PC-9 (cell line): ENCODE results near the gene TGM2. TPM values are rescaled to one million over a fixed set of nuclear protein-coding genes. Genes with fewer than 3 reads are reported as not detected.
A peak's percentile ranks its signal among the peaks of the same experiment; 100 is the strongest.

Experiments
- Bru-seq: library from RNA; stranded (reverse); fragments of 400-500 nt; gene quantifications from one replicate; lab custom pipeline; 2021; lab: Mats Ljungman, UMichigan
- BruChase-seq, 2 experiments: library from RNA; stranded (reverse); fragments of 400-500 nt; gene quantifications; one replicate each; lab custom pipeline; 2021; lab: Mats Ljungman, UMichigan
- BruUV-seq: library from RNA; stranded (reverse); fragments of 400-500 nt; replicated peaks from 2 replicates; lab custom pipeline; 2021; lab: Mats Ljungman, UMichigan
- CTCF ChIA-PET: fragments of 300-600 bp; sonication (Branson Sonifier 250); formaldehyde crosslinking; loops from one replicate; lab custom pipeline; 2022; ENCODE audit warnings: antibody characterized with exemption; lab: Charles Lee
- POLR2A ChIA-PET: fragments of 300-600 bp; sonication (Branson Sonifier 250); formaldehyde crosslinking; loops from one replicate; lab custom pipeline; 2022; ENCODE audit warnings: antibody characterized with exemption; ENCODE audit not compliant: unreplicated experiment; lab: Charles Lee
- DNase-seq, 2 experiments: peaks; one replicate each; pipeline versions ENCODE4 v3.0.0 to v3.0.0-alpha.2; 2015 to 2022; ENCODE audit warnings: mixed read lengths in 1 of 2
- H2AFZ ChIP-seq: fragments of 200-600 bp; sonication (generic); 2 replicates; pipeline ENCODE4 v1.8.1; 2017; ENCODE audit warnings: antibody characterized with exemption
- H3F3A ChIP-seq: fragments of 200-600 bp; sonication (generic); 2 replicates; pipeline ENCODE4 v1.8.1; 2017; ENCODE audit warnings: antibody characterized with exemption, mild to moderate bottlenecking, low read depth; ENCODE audit not compliant: insufficient read depth
- H3K27ac ChIP-seq: fragments of 200-600 bp; sonication (generic); 2 replicates; pipeline ENCODE4 v1.6.1; 2016; ENCODE audit warnings: mixed run types
- H3K27me3 ChIP-seq: fragments of 200-600 bp; sonication (generic); 2 replicates; pipeline ENCODE4 v1.6.1; 2016; ENCODE audit warnings: low read depth, mixed run types; ENCODE audit not compliant: insufficient read depth
- H3K36me3 ChIP-seq: fragments of 200-600 bp; sonication (generic); 2 replicates; pipeline ENCODE4 v1.6.1; 2016; ENCODE audit warnings: low read depth, mixed run types
- H3K4me1 ChIP-seq: fragments of 200-600 bp; sonication (generic); replicated peaks from 2 replicates; pipeline ENCODE4 v1.6.1; 2016; ENCODE audit warnings: mixed run types; ENCODE audit not compliant: insufficient read depth
- H3K4me2 ChIP-seq: fragments of 200-600 bp; sonication (generic); 2 replicates; pipeline ENCODE4 v1.6.1; 2017; ENCODE audit warnings: mixed run types
- H3K4me3 ChIP-seq: fragments of 200-600 bp; sonication (generic); 2 replicates; pipeline ENCODE4 v1.6.1; 2016; ENCODE audit warnings: mixed run types
- H3K79me2 ChIP-seq: fragments of 200-600 bp; sonication (generic); 2 replicates; pipeline ENCODE4 v1.6.1; 2017; ENCODE audit warnings: low read depth, mixed run types
- H3K9me2 ChIP-seq: fragments of 200-600 bp; sonication (generic); 2 replicates; pipeline ENCODE4 v1.8.1; 2017; ENCODE audit warnings: mild to moderate bottlenecking; ENCODE audit not compliant: insufficient read depth
- H3K9me3 ChIP-seq: fragments of 200-600 bp; sonication (generic); 2 replicates; pipeline ENCODE4 v1.8.1; 2016; ENCODE audit warnings: low read depth; ENCODE audit not compliant: insufficient read depth
- H4K20me1 ChIP-seq: fragments of 200-600 bp; sonication (generic); 2 replicates; pipeline ENCODE4 v1.8.1; 2017; ENCODE audit not compliant: insufficient read depth
- CTCF ChIP-seq: fragments of 200-600 bp; sonication (generic); conservative IDR thresholded peaks from 2 replicates; pipeline ENCODE4 v1.6.1; 2017; ENCODE audit warnings: mixed run types, antibody characterized with exemption, mild to moderate bottlenecking, moderate library complexity
- EZH2 ChIP-seq: fragments of 200-600 bp; sonication (generic); IDR thresholded peaks from 2 replicates; pipeline ENCODE4 v1.8.0; 2017; ENCODE audit warnings: antibody characterized with exemption, low read depth
- intact Hi-C: fragments of 100-400 bp; cut with micrococcal nuclease; formaldehyde crosslinking; loops from one replicate; pipeline ENCODE4 v1.10.0; 2022; ENCODE audit not compliant: unreplicated experiment
- long read RNA-seq: library from polyadenylated mRNA; stranded (forward); transcript quantifications from one replicate; pipeline ENCODE4 v2.0.0, GENCODE V29; 2022
- total RNA-seq: library from RNA; stranded (reverse); gene quantifications from 2 replicates; pipeline ENCODE4 v1.2.3, GENCODE V29; 2021

Gene TGM2
- 286 and 333 TPM in 2 replicates for total RNA-seq
- percentile 90 among the genes with signal in this experiment for Bru-seq, nascent RNA
- BruChase-seq, experiment 1, labeled RNA remaining after a 2-hour chase, result percentile 86 among the genes with signal in this experiment
- BruChase-seq, experiment 2, labeled RNA remaining after a 6-hour chase, result percentile 96 among the genes with signal in this experiment
- long read RNA-seq, full-length matches to known transcripts, result 211 of 627 reads
- long read RNA-seq, partial matches to known transcripts, result 149 of 627 reads
- long read RNA-seq, other reads (novel, unspliced or antisense), result 267 of 627 reads

DNA sequence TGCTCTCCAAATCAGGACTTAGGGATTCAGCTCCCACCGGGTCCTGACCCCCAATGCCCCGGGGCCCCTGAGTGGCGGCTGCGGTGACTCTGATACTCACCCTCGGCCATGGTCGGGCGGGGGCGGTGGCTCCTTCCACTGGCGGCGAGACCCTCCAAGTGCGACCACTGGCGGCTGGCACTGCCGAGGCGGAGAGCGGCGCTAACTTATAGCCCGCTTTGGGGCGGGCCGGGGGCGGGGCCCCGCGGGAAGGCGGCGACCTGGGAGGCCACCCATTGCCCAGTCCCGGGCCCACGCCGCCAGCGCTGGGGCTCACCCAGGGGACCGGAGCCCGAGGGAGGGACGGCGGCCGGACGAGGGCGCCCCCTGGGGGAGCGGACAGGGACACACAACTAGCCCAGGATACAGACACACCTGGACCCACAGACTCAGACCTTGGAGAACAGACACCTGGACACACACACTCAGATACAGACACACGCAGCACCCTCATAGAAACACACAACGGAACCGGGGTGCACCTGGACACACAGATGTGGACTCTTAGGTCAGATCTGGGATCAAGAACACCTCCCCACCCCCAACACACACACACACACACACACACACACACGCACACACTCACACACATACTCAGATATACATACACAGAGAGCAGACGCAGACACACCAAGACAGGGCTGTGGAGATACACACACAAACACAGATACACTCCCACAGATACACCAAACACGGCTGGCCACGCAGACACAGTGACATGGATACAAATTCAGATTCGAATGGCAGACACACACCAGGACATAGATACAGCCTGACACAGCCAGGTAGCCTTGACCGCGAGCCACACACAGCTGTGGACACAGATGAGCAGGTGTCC lies at the start of gene TGM2:
Gene TGM2 (minus strand): TSS at position 182 of the 877 bp plus-strand sequence. CDS start 72 bp downstream, at position 110.
- H3K79me2 ChIP-seq, result peaks cover 53% of the 10 kb centered on the region
- ChIA-PET POLR2A (interaction anchor here (0.6 kb wide), 2 partner anchors 92 to 451 kb away, joined by 3 read pairs; no protein-coding TSS in a partner anchor), CTCF (interaction anchor here (1.0 to 2.5 kb wide), 3 partner anchors 47 to 92 kb away, joined by 6 to 14 read pairs (median 9); no protein-coding TSS in a partner anchor)
- H3K36me3 ChIP-seq, result peaks cover 40% of the 10 kb centered on the region
- BruUV-seq, result no TSS peak
- peaks cover 70% of the 10 kb centered on the region for H3F3A ChIP-seq
- no peak within 1 kb of the TSS for H2AFZ ChIP-seq
- H3K9me2 ChIP-seq, result no peaks in the 10 kb centered on the region
- intact Hi-C loops, result loop anchor here (1.0 to 10.0 kb wide), 9 partner anchors 31 to 601 kb away; partner anchors contain the start of gene VSTM2L
- H3K9me3 ChIP-seq, result no peaks in the 10 kb centered on the region
- peak within 1 kb of the TSS; percentile 98 for H3K4me3 ChIP-seq
- peaks cover 72% of the 10 kb centered on the region for H3K4me1 ChIP-seq
- H3K4me2 ChIP-seq, result peak within 1 kb of the TSS; percentile 98
- no peaks in the 10 kb centered on the region for H3K27me3 ChIP-seq
- peak; percentile 75 to 95 for DNase-seq
- no peak for TF ChIP-seq EZH2
- peak; percentile 88 for TF ChIP-seq CTCF
- peak within 1 kb of the TSS; percentile 52 for H3K27ac ChIP-seq
- H4K20me1 ChIP-seq, result peaks cover 41% of the 10 kb centered on the region

GRCh38 chr20:38214256-38215193 lies 49.5 kb upstream of the TGM2 start:
- H3K4me1 ChIP-seq, result peaks cover 18% of the 10 kb centered on the region
- H2AFZ ChIP-seq, result no peak overlapping the region
- H4K20me1 ChIP-seq, result no peaks in the 10 kb centered on the region
- POLR2A ChIA-PET, result no interaction called here
- H3K27me3 ChIP-seq, result no peaks in the 10 kb centered on the region
- DNase-seq, result no peak
- H3K9me2 ChIP-seq, result no peaks in the 10 kb centered on the region
- intact Hi-C loops, result no loop called here
- BruUV-seq, result no TSS peak
- CTCF ChIA-PET, result no interaction called here
- H3K4me3 ChIP-seq, result no peak overlapping the region
- H3K79me2 ChIP-seq, result no peaks in the 10 kb centered on the region
- TF ChIP-seq CTCF (no peak; the same call in 1 of the 2 replicates), EZH2 (no peak)
- no peak overlapping the region for H3K27ac ChIP-seq
- no peaks in the 10 kb centered on the region for H3K9me3 ChIP-seq
- no peaks in the 10 kb centered on the region for H3K36me3 ChIP-seq
- H3K4me2 ChIP-seq, result no peak overlapping the region
- peaks cover 11% of the 10 kb centered on the region; the same call in 1 of the 2 replicates for H3F3A ChIP-seq
